Measurements from ENCODE around the gene CPNE1. TPM values are rescaled to one million over a fixed set of nuclear protein-coding genes. Genes with fewer than 3 reads are reported as not detected.

CPNE1 gene
- total and polyA plus RNA-seq, 2 of the 8 experiments (the other 6 are each of a cell fraction or from before 2014, with no cell fraction given): 294 to 346 TPM

GRCh38 chr20:35602851-35603495 is 61.7 kb downstream of the CPNE1 start:
- Histone ChIP-seq H3K4me2 (ENCODE audit: insufficient read depth in 1 of 2, low read depth in 2 of 2, low read length in 2 of 2) (no peak overlapping the region; a peak in 1 of 4 replicates), H3K27me3 (replicated peaks in 1 of 4; ENCODE audit: control insufficient read depth in 3 of 4, extremely low read depth in 1 of 4, insufficient read depth in 3 of 4, low read length in 3 of 4) (peaks cover 6 to 46% (median 34%) of the 10 kb centered on the region in 4 experiments), H4K91ac (replicated peaks; ENCODE audit: insufficient read length, low read length) (no peak overlapping the region), H4K8ac (ENCODE audit: extremely low read depth, insufficient read depth, low read length) (no peak overlapping the region), H3K27ac (ENCODE audit: low read depth, low read length) (no peak overlapping the region), H3K4ac (replicated peaks; ENCODE audit: insufficient read length, low read depth, low read length) (no peak overlapping the region), H2BK120ac (replicated peaks; ENCODE audit: low read depth, low read length) (no peak overlapping the region), H3K79me2 (ENCODE audit: control insufficient read depth in 1 of 2, insufficient read depth in 2 of 2, low read length in 2 of 2) (no peaks in the 10 kb centered on the region), H3K23ac (ENCODE audit: insufficient read length) (no peak overlapping the region), H4K20me1 (replicated peaks in 1 of 2; ENCODE audit: control insufficient read depth in 1 of 2, insufficient read depth in 2 of 2, low read length in 2 of 2) (no peaks in the 10 kb centered on the region), H2AFZ (ENCODE audit: low read length) (no peak overlapping the region), H3K9ac (replicated peaks in 1 of 4; ENCODE audit: extremely low read depth in 1 of 4, low read depth in 3 of 4, low read length in 3 of 4) (no peak overlapping the region), H3K56ac (replicated peaks; ENCODE audit: insufficient read length, low read depth, low read length) (no peak overlapping the region), H3K4me3 (ENCODE audit: extremely low read depth in 1 of 4, insufficient read depth in 2 of 4, low read depth in 3 of 4, low read length in 4 of 4) (no peak overlapping the region), H2AK5ac (ENCODE audit: low read depth, low read length) (no peak overlapping the region), H3K9me3 (ENCODE audit: insufficient read depth in 2 of 2, low read depth in 1 of 2, low read length in 1 of 2) (no peaks in the 10 kb centered on the region), H2BK15ac (ENCODE audit: low read length) (no peak overlapping the region), H4K5ac (ENCODE audit: insufficient read length, low read depth, low read length) (no peak overlapping the region), H3K79me1 (ENCODE audit: low read depth, low read length) (no peaks in the 10 kb centered on the region), H2BK5ac (ENCODE audit: low read depth, low read length) (no peak overlapping the region), H3K4me1 (replicated peaks in 1 of 4; ENCODE audit: control insufficient read depth in 3 of 4, insufficient read depth in 4 of 4, low read length in 3 of 4) (peaks cover 0 to 14% (median 7%) of the 10 kb centered on the region in 4 experiments; a peak in 4 of 7 replicates), H3K36me3 (ENCODE audit: control insufficient read depth in 2 of 4, insufficient read depth in 4 of 4, low read length in 3 of 4) (no peaks in the 10 kb centered on the region), H3K18ac (ENCODE audit: extremely low read depth, low read length) (no peak overlapping the region), H3K23me2 (ENCODE audit: low read depth, low read length) (peaks cover 11% of the 10 kb centered on the region; the same call in 1 of the 2 replicates), H2BK20ac (ENCODE audit: low read length) (no peak overlapping the region), H2BK12ac (ENCODE audit: low read depth, low read length) (no peak overlapping the region), H3K14ac (ENCODE audit: insufficient read length) (no peak overlapping the region)
- FAIRE-seq: no peak
- 90% methylated on average over 15 of the region's 15 CpGs; no CpG with 5 or more reads in 1 of the 2 experiments for WGBS, 2 experiments (ENCODE audit: extremely low coverage in 1 of 2, insufficient coverage in 1 of 2, insufficient read length in 1 of 2, insufficient replicate concordance in 2 of 2, low coverage in 1 of 2, low lambda C conversion rate in 2 of 2, missing lambda C conversion rate in 1 of 2)
- POLR2A ChIA-PET (ENCODE audit: partially characterized antibody): interaction anchor here (0.6 to 2.9 kb wide), 11 partner anchors 8 to 350 kb away, joined by 3 to 14 read pairs (median 5); partner anchors contain the start of gene SPAG4
- CTCF ChIA-PET (ENCODE audit: partially characterized antibody): interaction anchor here (0.5 to 8.3 kb wide), 16 partner anchors 8 to 1490 kb away, joined by 3 to 121 read pairs (median 6); partner anchors contain the start of genes ERGIC3 and SPAG4
- DNase-seq (ENCODE audit: low read depth in 1 of 2, low spot score in 2 of 2): no peak
- no peak for TF ChIP-seq SP2 (IDR thresholded peaks at IDR 0.05; ENCODE audit: low read length)
- no peak for TF ChIP-seq SIX5 (IDR thresholded peaks at IDR 0.05; ENCODE audit: low read depth, low read length)
- TF ChIP-seq USF2 (IDR thresholded peaks at IDR 0.05; ENCODE audit: low read length): no peak
- no peak for TF ChIP-seq HDAC2 (IDR thresholded peaks at IDR 0.05; ENCODE audit: borderline replicate concordance in 1 of 2, low read depth in 2 of 2, low read length in 2 of 2)
- TF ChIP-seq MAX (IDR thresholded peaks at IDR 0.05): no peak
